DMS79 treated with DMSO at 0.1 percent for 48 hours (cell line): Measurements from ENCODE around the gene PHACTR3.

ENCODE experiments used
- DNase-seq: peaks from one replicate; lab custom pipeline; 2025; lab: John Stamatoyannopoulos, UW

Gene PHACTR3

DNA sequence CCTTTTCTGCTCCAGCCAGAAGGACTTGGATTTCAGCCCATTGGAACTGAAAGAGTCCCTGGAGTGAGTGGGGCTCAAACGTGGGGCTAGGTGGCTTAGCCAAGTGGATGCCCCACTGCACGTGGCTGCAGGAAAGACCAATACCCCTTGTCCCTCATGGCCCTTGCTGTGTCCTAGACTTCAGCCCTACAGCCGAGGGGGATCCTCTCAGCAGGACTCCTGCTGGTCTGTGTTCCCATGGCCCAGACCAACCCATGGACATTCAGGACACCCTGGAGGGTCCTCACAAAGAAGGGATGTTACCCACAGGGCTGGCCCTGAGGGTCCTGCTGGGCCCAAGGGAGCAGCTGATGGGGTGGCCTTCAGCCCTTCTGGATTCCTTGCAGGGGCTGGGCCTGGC is 30.0 kb upstream of the PHACTR3 start:
- DNase-seq, result no peak

- no peak for DNase-seq
Observed at GRCh38 chr20:59575216-59575615, 29.1 kb upstream of the PHACTR3 start.

- no peak for DNase-seq
Observed at GRCh38 chr20:59575653-59576052, 28.7 kb upstream of the PHACTR3 start.

GRCh38 chr20:59576216-59576953 is 28.0 kb upstream of the PHACTR3 start:
- DNase-seq, result peak; percentile 91

GRCh38 chr20:59577037-59577808 is 27.1 kb upstream of the PHACTR3 start:
- no peak for DNase-seq

DNA sequence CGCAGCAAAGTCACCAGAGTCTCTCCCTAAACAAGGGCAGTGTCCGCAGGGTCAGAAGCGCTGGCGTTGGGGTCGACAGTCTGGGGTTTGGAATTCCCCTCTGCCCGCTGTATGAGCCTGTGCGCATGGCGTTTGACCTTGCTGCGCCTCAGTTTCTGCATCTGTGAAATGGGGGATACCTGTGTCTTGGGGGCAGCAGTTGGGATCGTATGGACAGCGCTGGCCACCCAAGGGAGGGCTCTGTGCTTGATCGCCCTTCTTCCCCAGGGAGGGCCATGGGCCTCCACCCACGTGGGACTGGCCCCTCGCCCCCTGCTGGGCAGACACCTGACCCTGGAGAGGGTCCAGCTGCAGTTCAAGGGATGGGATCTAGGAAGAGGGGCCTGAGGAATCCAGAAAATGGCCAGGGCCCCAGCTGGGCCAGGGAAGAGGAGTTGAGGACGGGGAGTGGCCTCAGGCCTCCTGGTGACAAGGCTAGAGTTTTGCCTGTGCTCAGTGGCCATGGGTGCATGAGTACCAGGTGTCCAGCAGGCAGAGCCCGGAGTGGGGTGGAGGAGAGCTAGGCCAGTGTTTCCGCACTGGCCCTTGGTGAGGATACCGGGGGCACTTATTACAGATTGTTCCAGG is 26.4 kb upstream of the PHACTR3 start:
- DNase-seq, result no peak

- no peak for DNase-seq
Observed at GRCh38 chr20:59578436-59579403, 25.6 kb upstream of the PHACTR3 start.

DNA sequence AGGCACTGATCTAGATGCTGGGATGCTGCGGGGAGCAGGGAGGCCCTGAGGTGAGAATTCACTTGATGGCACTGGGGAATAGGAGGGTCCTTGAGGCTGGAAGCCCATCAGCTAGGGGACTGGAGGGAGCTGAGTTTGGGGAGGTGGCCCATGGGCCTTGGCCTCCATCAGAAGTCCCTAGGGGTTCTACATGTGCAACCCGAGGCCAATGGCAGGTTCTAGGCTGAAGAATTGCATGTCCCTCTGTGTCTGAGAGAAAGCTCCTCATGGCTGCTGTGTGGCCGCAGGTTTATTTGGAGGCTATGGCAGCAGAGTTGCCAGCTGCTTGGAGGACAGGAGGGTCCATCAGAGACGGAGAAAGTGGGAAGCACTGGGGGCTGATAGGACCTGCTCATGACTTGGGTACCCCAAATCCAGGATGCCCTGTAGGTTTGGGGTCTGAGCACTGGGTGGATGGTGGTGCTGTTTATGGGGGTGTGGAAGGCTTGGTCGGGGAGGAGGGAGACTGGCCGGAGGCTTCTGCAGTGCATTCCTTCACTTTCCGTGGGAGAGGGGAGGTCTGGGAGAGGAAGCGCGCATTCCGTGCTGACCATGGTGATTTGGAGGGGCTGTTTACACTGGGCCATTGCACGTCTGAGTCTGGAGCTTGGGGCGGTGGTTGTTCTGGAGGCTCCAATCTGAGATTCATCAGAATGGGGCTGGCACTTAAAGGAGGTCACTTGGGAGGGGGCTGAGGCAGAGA is 24.8 kb upstream of the PHACTR3 start:
- no peak for DNase-seq

GRCh38 chr20:59580146-59580946 is 24.0 kb upstream of the PHACTR3 start:
- no peak for DNase-seq

GRCh38 chr20:59580991-59581401 is 23.3 kb upstream of the PHACTR3 start:
- no peak for DNase-seq

- no peak for DNase-seq
Observed at GRCh38 chr20:59581993-59582679, 22.2 kb upstream of the PHACTR3 start.

GRCh38 chr20:59583428-59584277 is 20.7 kb upstream of the PHACTR3 start:
- DNase-seq, result no peak

- no peak for DNase-seq
Observed at GRCh38 chr20:59584278-59584925, 19.9 kb upstream of the PHACTR3 start.

DNA sequence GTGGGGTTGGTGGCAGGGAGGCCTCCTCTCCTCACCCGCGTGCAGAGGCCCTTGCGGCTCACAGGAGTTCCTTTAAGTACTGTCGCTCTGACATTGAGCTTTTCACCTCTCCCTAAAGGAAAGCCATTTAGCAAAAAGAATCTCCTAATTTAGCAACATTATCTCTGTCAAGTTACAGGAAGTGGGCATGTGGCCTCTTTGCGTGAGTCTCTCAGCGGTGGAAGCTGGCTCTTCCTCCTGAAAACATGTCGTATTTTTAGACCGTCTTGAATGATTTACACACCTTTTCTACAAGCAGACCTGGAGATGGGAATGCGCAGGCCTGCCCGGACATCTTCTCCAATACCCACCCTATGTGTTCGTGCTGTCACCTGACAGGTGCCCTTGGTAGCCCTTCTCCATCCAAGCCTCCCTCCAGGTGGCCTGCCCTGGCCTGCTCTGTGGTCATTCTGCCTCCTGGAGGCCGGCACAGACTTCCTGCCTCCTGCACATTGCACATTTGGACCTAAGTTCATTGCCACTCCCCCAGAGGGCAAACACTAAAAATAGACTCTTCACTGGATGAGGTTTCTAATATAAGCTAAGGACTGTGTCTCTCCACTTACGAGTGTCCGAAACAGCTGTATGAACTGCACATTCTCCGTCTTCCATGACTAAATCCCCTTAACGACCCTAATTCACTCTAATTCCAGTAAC is 18.5 kb upstream of the PHACTR3 start:
- peak; percentile 13 for DNase-seq

DNA sequence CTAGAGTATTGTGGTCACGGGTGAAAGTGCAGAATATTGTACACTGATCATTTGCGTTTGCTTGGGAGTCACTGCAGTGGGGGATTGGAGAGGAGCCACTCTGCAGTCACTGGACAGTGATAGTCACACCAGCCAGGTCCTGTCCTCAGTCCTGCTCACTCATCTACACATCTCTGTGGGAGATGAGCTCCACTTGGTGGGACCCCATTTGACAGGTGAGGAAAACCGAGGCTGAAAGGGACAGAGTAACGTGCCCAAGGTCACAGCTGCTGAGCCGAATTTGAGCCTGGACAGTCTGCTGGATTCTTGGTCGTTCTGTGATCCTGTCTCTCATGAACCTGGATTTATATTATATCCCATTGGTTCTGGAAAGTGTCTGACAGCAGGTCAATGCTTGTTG is 17.7 kb upstream of the PHACTR3 start:
- DNase-seq, result no peak

- no peak for DNase-seq
Observed at GRCh38 chr20:59587570-59587969, 16.8 kb upstream of the PHACTR3 start.

DNA sequence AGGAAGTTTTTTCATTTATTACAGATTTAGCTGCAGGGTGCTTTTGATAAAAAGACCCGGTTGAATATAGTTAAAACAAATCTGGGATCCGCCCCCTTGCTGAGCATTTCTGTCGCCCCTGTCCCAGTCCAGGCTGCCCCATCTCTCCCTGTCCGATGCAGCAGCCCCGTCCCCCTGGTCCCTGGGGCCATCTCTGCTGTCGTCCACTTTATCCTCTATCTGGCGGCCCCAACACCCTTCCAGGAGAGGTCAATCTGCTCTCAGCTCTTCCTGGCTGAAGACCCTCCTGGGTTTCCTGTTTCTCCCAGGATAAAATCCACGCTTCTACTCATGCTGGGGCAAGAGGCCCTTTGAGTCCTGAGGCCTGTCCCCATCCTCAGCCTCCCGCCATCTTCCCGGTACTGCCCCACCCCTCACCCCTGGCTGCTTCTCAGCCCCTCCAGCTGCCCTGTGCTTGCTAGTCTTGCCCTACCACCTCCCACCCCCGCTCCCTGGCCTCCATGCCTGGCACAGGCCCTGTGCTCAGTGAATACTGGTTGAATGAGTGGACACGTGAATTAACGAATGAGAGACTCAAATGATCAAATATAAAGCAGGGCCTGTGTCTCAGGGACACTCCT is 16.0 kb upstream of the PHACTR3 start:
- DNase-seq, result no peak
